Tibial nerve (tissue), 4 donors: ENCODE results near the gene FNDC3A.

ENCODE experiments used
- CTCF ChIP-seq, 5 experiments: fragments of 200-600 bp in 3 of 5; fragments of 450-650 bp in 2 of 5; sonication (generic) in 3 of 5; IDR thresholded peaks; one replicate each; pipeline ENCODE4 v1.5.1; 2016 to 2019; ENCODE audit warnings: antibody characterized with exemption in 5 of 5, mild to moderate bottlenecking in 3 of 5, moderate library complexity in 2 of 5
- EP300 ChIP-seq, 2 donors: sonication (generic); formaldehyde crosslinking; IDR thresholded peaks; one replicate each; pipeline ENCODE4 v1.6.1; 2017; ENCODE audit warnings: antibody characterized with exemption in 2 of 2, mild to moderate bottlenecking in 1 of 2

GRCh38 chr13:49116873-49117272 is 141.2 kb downstream of the FNDC3A start:
- no peak for TF ChIP-seq CTCF (IDR thresholded peaks at IDR 0.05)
- no peak for TF ChIP-seq EP300 (IDR thresholded peaks at IDR 0.05)
